Activated CD4-positive, alpha-beta T cell treated with anti-CD3 and anti-CD28 coated beads for 48 hours (primary cell): ENCODE results near the gene LRR1.
"Not testable (repeated sequence)": the region's sequence is repeated elsewhere in the genome, so short reads cannot be mapped to it uniquely, and the experiment has no call there.

Experiments
- DNase-seq: peaks from one replicate; pipeline ENCODE4 v3.0.0-alpha.2; 2020

Gene LRR1

GRCh38 chr14:49586673-49587460 lies 11.9 kb upstream of the LRR1 start:
- DNase-seq, result peak; percentile 75

GRCh38 chr14:49589387-49589786 lies 9.4 kb upstream of the LRR1 start:
- no peak for DNase-seq

GRCh38 chr14:49593016-49593415 lies 5.7 kb upstream of the LRR1 start:
- no peak for DNase-seq

- no peak for DNase-seq
These were observed 4.2 kb upstream of the LRR1 start for GRCh38 chr14:49594347-49595091.

GRCh38 chr14:49598189-49598484 lies 603 bp upstream of the LRR1 start:
- no peak for DNase-seq

- DNase-seq, result no peak
These were observed 8.8 kb downstream of the LRR1 start for GRCh38 chr14:49607583-49607982.

- DNase-seq, result no peak
These were observed 13.5 kb downstream of the LRR1 start for GRCh38 chr14:49612251-49612650.

GRCh38 chr14:49612671-49613070 lies 13.9 kb downstream of the LRR1 start:
- DNase-seq, result no peak

- no peak for DNase-seq
These were observed 15.5 kb downstream of the LRR1 start for GRCh38 chr14:49614196-49614595.

GRCh38 chr14:49615776-49616175 lies 17.0 kb downstream of the LRR1 start:
- DNase-seq, result no peak

- DNase-seq, result no peak
These were observed 19.2 kb downstream of the LRR1 start for GRCh38 chr14:49617852-49618519.

GRCh38 chr14:49619273-49619672 lies 20.5 kb downstream of the LRR1 start:
- not testable (repeated sequence) for DNase-seq

GRCh38 chr14:49619730-49620129 lies 21.0 kb downstream of the LRR1 start:
- no peak for DNase-seq

- DNase-seq, result peak; percentile 96
These were observed 21.7 kb downstream of the LRR1 start, which contains the start of the genes MGAT2 and RPL36AL for GRCh38 chr14:49620182-49621113. Gene MGAT2, plus strand, starts transcription at chr14:49620799. Its CDS starts 470 bp downstream, at chr14:49621269. Gene RPL36AL, minus strand, starts transcription at chr14:49620626. Its CDS starts 1,522 bp downstream, at chr14:49619104.

GRCh38 chr14:49621114-49621881 lies 22.6 kb downstream of the LRR1 start:
- DNase-seq, result peak; percentile 77

- no peak for DNase-seq
These were observed 23.4 kb downstream of the LRR1 start for GRCh38 chr14:49622022-49622607.

GRCh38 chr14:49623387-49623786 lies 24.6 kb downstream of the LRR1 start:
- no peak for DNase-seq

- no peak for DNase-seq
These were observed 25.4 kb downstream of the LRR1 start for GRCh38 chr14:49623941-49624839.

GRCh38 chr14:49633640-49634546 lies 35.2 kb downstream of the LRR1 start:
- DNase-seq, result peak; percentile 97
